ENCODE data around the gene GPC6.

GRCh38 chr13:93724187-93724586 lies 497.6 kb downstream of the GPC6 start:
- TF ChIP-seq POLR2A (IDR thresholded peaks at IDR 0.05; ENCODE audit: extremely low read depth, insufficient read length) (no peak), CTCF (IDR thresholded peaks at IDR 0.05; ENCODE audit: low read depth, low read length) (no peak), MYC (IDR thresholded peaks at IDR 0.05; ENCODE audit: low read depth, low read length) (no peak), MAX (IDR thresholded peaks at IDR 0.05; ENCODE audit: low read depth, low read length) (no peak)

Data from NB4 (cell line).